Keratinocyte (primary cell): ENCODE results near the gene NODAL.

Experiments
- EZH2 ChIP-seq: IDR thresholded peaks from one replicate; pipeline ENCODE4 v1.6.1; 2012; ENCODE audit warnings: inconsistent platforms, mild to moderate bottlenecking, low read length, moderate library complexity
- TF ChIP-seq, protein P1 (sequence below), 3 experiments: IDR thresholded peaks in 1 of 3; conservative IDR thresholded peaks in 1 of 3; optimal IDR thresholded peaks in 1 of 3; 2 replicates in 2 of 3; 3 replicates in 1 of 3; pipeline versions ENCODE3 to v1.5.1; 2011; ENCODE audit warnings: low read length in 3 of 3, mild to moderate bottlenecking in 3 of 3, moderate library complexity in 2 of 3, control low read depth in 1 of 3, inconsistent platforms in 1 of 3; ENCODE audit not compliant: insufficient read depth in 2 of 3; ENCODE audit errors: extremely low read depth in 1 of 3

DNA sequence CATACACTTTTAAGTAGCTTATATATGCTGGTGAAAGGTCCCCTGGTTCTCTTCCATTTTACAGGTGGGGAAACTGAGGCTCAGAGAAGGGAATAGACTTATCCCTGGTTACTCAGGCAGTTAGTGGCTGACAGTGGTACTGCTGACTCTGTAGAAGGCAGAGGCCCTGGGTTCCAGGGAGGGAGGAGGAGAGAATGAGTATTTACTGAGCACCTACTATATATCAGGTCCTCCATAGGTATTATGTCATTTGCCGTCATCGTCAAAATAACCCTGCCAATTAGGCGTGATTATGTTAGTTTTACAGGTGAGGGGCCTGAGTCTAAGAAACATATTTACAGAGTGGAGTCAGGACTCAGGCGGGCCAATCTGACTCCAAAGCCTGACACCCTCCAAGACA is 23.8 kb upstream of the NODAL start:
- TF ChIP-seq, protein P1, sequence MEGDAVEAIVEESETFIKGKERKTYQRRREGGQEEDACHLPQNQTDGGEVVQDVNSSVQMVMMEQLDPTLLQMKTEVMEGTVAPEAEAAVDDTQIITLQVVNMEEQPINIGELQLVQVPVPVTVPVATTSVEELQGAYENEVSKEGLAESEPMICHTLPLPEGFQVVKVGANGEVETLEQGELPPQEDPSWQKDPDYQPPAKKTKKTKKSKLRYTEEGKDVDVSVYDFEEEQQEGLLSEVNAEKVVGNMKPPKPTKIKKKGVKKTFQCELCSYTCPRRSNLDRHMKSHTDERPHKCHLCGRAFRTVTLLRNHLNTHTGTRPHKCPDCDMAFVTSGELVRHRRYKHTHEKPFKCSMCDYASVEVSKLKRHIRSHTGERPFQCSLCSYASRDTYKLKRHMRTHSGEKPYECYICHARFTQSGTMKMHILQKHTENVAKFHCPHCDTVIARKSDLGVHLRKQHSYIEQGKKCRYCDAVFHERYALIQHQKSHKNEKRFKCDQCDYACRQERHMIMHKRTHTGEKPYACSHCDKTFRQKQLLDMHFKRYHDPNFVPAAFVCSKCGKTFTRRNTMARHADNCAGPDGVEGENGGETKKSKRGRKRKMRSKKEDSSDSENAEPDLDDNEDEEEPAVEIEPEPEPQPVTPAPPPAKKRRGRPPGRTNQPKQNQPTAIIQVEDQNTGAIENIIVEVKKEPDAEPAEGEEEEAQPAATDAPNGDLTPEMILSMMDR (optimal IDR thresholded peaks at IDR 0.05 in 1 of 3, IDR thresholded peaks at IDR 0.05 in 1 of 3, conservative IDR thresholded peaks at IDR 0.05 in 1 of 3; ENCODE audit: extremely low read depth in 1 of 3, insufficient read depth in 2 of 3, low read length in 3 of 3), result no peak
- TF ChIP-seq EZH2, result no peak
